ENCODE data around the gene HMGXB4.
"Not testable (repeated sequence)": the region's sequence is repeated elsewhere in the genome, so short reads cannot be mapped to it uniquely, and the experiment has no call there.

Gene HMGXB4, protein sequence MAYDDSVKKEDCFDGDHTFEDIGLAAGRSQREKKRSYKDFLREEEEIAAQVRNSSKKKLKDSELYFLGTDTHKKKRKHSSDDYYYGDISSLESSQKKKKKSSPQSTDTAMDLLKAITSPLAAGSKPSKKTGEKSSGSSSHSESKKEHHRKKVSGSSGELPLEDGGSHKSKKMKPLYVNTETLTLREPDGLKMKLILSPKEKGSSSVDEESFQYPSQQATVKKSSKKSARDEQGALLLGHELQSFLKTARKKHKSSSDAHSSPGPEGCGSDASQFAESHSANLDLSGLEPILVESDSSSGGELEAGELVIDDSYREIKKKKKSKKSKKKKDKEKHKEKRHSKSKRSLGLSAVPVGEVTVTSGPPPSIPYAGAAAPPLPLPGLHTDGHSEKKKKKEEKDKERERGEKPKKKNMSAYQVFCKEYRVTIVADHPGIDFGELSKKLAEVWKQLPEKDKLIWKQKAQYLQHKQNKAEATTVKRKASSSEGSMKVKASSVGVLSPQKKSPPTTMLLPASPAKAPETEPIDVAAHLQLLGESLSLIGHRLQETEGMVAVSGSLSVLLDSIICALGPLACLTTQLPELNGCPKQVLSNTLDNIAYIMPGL

GRCh38 chr22:35257321-35258190 lies at the start of gene HMGXB4:
HMGXB4 (plus strand) TSS chr22:35257493; CDS start chr22:35262391, 4,898 bp downstream.
- peak; percentile 75 to 81 for DNase-seq (ENCODE audit: low read depth in 2 of 2)

GRCh38 chr22:35208003-35208402 lies 49.3 kb upstream of the HMGXB4 start:
- DNase-seq (ENCODE audit: low read depth in 2 of 2), result no peak

- no peak for DNase-seq (ENCODE audit: low read depth in 2 of 2)
These were observed 48.1 kb upstream of the HMGXB4 start for GRCh38 chr22:35209203-35209602.

GRCh38 chr22:35212009-35212408 lies 45.3 kb upstream of the HMGXB4 start:
- no peak for DNase-seq (ENCODE audit: low read depth in 2 of 2)

DNA sequence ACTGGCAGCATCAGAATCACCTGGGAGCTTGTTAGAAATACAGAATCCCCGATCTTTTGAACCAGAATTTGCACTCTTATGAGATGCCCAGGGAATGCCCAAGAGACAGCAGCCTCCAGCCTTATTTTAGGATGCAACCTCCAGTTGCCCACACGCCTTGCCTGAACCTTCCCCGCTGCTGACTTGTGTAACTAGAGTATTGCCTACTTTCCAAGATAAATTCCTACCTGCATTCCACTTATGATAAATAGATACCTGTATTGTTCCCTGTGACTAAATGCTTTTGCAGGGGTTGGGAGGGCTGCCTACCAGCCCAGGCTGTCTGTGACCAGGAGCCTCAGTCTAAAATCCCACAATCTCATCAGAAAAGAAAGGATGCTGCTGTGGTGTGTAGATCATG lies 44.3 kb upstream of the HMGXB4 start:
- DNase-seq (ENCODE audit: low read depth in 2 of 2), result no peak

- DNase-seq (ENCODE audit: low read depth in 2 of 2), result no peak
These were observed 42.3 kb upstream of the HMGXB4 start for GRCh38 chr22:35214968-35215367.

DNA sequence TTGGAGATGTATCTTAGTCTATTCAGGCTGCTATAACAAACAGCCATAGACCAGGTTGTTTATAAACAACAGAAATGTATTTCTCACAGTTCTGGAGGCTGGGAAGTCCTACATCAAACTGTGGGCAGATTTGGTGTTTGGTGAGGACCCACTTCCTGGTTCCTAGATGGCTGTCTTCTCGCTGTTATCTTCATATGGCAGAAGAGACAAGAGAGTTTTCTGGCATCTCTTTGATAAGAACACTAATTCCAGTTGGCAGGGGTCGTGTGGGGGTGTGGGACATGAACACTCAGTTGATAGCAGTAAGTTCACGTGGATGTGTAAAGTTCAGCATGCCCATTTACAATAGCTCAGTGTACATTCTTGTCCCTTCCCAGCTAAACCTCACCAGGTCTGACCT lies 41.3 kb upstream of the HMGXB4 start:
- DNase-seq (ENCODE audit: low read depth in 2 of 2), result no peak

DNA sequence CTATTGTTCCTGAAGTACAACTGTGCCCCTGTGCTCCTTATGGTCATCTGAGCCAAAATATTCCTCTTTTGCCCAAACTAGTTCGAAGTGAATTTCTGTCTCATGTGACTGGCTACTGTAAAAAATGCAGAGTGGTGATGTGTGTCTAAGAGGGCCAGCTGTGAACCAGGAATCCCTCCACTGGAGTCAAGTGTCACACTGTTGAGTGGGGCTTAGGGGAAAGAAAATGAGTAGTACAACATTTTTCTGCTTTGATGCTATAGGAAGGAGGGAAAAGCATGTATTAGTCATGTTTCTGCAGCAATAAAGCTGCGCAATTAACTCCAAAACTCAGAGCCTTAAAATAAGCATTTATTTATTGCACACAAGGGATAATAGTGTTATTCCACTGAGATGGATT lies 39.8 kb upstream of the HMGXB4 start:
- DNase-seq (ENCODE audit: low read depth in 2 of 2), result no peak

DNA sequence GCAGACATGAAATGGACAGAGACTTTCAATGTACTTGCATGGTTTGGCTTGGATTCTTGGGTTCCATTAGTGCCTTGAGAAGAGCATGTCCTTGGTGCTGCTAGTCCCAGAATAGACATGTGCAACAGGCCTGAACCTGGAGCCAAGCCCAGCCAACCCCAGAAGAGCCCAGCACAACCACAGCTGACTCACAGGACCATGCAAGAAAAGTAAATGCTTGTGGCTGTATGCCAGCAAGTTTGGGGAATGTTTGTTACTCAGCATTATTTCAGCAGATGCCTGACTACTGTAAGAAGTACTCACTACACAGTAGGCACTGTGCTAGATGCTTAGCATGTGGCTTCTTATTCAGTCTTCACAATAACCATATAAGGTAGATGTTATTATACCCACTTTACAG lies 39.2 kb upstream of the HMGXB4 start:
- no peak for DNase-seq (ENCODE audit: low read depth in 2 of 2)

- no peak for DNase-seq (ENCODE audit: low read depth in 2 of 2)
These were observed 38.3 kb upstream of the HMGXB4 start for GRCh38 chr22:35219012-35219411.

GRCh38 chr22:35220221-35220620 lies 37.1 kb upstream of the HMGXB4 start:
- DNase-seq (ENCODE audit: low read depth in 2 of 2), result no peak

DNA sequence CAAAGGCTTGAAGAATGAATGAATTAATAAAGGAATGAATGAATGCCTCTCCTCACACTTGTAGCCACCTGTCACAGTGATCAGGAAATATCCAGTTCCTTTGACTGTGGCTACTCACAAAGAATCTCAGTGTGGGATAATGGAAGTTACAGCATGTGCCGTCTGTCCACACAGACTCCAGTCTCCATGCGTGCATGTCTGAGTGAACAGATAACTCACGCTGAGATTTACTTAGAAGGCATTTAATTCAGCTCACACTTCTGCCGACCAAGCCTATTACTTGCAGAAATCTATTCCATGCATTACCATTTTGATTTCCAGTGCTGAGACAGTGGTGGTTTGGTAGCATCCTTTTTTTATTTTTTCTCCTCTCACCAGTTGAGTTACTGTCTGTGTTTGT lies 32.3 kb upstream of the HMGXB4 start:
- no peak for DNase-seq (ENCODE audit: low read depth in 2 of 2)

GRCh38 chr22:35226958-35227647 lies 30.2 kb upstream of the HMGXB4 start:
- no peak for DNase-seq (ENCODE audit: low read depth in 2 of 2)

DNA sequence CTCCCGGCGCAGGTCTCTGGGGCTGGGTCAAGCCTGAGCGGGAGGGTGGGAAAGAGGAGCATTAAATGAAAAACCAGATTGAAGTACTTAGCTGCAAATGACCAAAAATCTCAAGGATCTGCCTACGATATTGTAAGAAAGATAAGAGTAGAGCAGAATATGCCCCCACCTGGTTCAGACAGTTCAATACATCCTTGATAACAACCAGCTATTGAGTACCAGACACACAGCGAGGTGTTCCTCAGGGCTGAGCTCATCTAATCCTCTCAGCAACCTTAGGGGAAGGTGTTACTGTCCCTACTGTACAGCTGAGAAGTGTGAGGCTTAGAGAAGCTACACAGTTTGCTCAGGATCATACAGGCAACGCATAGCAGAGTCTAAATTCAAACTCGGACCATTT lies 27.4 kb upstream of the HMGXB4 start:
- no peak for DNase-seq (ENCODE audit: low read depth in 2 of 2)

GRCh38 chr22:35230417-35230816 lies 26.9 kb upstream of the HMGXB4 start:
- DNase-seq (ENCODE audit: low read depth in 2 of 2), result no peak

GRCh38 chr22:35230839-35231584 lies 26.3 kb upstream of the HMGXB4 start:
- DNase-seq (ENCODE audit: low read depth in 2 of 2), result no peak

DNA sequence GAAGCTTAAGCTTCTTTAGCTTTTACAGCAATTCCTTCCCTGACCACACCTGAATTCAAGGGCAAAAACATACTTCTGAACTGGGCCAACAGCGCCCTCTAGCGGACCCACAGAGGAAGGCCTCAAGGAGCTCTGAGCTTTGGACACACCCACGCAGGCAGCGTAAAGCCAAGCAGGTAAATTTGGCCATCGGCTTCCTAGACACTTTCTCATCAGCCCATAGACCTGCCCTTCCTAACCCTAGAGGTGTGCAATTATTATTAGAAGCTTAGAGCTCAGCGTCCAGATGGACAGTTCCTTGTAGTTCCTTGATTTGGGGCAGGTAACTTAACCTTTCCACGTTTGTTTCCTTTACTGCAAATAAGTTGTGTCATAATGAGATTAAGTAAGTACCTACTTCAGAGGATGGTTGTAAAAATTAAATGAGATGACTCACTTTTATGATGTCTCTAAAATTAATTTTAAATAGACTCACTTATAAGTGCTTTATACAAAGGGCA lies 25.7 kb upstream of the HMGXB4 start:
- peak; percentile 55 to 65 for DNase-seq (ENCODE audit: low read depth in 2 of 2)

DNA sequence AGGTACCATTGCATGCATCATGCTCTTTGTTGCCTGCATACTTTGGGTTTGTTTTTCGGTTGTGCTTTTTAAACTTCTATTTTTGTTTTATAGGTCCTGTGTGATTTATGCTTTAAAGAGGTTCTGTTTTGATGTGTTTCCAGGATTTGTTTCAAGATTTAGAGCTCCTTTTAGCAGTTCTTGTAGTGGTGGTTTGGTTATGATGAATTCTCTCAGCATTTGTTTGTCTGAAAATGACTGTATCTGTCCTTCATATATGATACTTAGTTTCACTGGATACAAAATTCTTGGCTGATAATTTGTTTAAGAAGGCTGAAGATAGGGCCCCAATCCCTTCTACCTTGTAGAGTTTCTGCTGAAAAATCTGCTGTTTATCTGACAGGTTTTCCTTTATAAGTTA lies 18.5 kb upstream of the HMGXB4 start:
- DNase-seq (ENCODE audit: low read depth in 2 of 2), result not testable (repeated sequence)

GRCh38 chr22:35244507-35244906 lies 12.8 kb upstream of the HMGXB4 start:
- DNase-seq (ENCODE audit: low read depth in 2 of 2), result not testable (repeated sequence)

DNA sequence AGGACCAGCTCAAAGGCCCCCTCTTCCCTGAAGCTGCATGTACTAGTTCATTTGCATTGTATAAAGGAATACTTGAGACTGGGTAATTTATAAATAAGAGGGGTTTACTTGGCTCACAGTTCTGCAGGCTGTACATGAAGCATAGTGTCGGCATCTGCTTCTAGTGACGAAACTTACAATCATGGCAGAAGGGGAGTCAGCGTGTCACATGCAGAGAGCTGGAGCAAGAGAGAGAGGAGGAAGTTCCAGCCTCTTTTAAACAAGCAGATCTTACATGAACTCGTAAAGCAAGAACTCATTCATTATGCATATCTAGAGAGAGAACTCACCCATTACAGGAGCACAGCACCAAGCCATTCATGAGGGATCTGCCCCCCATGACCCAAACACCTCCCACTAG lies 7.1 kb upstream of the HMGXB4 start:
- DNase-seq (ENCODE audit: low read depth in 2 of 2), result no peak

- no peak for DNase-seq (ENCODE audit: low read depth in 2 of 2)
These were observed 3.3 kb upstream of the HMGXB4 start for GRCh38 chr22:35253946-35254345.
